ENCODE results near the gene BBX. TPM values are rescaled to one million over a fixed set of nuclear protein-coding genes. Genes with fewer than 3 reads are reported as not detected.
"Not testable (repeated sequence)": the region's sequence is repeated elsewhere in the genome, so short reads cannot be mapped to it uniquely, and the experiment has no call there.

The BBX gene
- total RNA-seq, 5 donors from 2014 or later (not counting 1 experiment from before 2014, with no cell fraction given): 67.7 to 89.8 (median 82.0) TPM

GRCh38 chr3:107685383-107685782 lies 162.6 kb downstream of the BBX start:
- Histone ChIP-seq H3K4me1 (ENCODE audit: control insufficient read depth in 1 of 2, extremely low read depth in 1 of 2, insufficient read depth in 2 of 2, low read length in 2 of 2) (peaks cover 7 to 31% of the 10 kb centered on the region in 2 experiments), H3K27ac (ENCODE audit: low read length) (no peak overlapping the region), H3K4me3 (ENCODE audit: control insufficient read depth in 1 of 2, extremely low read depth in 1 of 2, low read length in 1 of 2) (no peak overlapping the region), H3K36me3 (ENCODE audit: control insufficient read depth in 2 of 2, extremely low read depth in 1 of 2, insufficient read depth in 1 of 2, low read length in 1 of 2) (no peaks in the 10 kb centered on the region), H3K27me3 (replicated peaks in 1 of 2; ENCODE audit: control insufficient read depth in 2 of 2, extremely low read depth in 1 of 2, insufficient read depth in 2 of 2, low read length in 1 of 2) (no peaks in the 10 kb centered on the region), H3K9me3 (no peaks in the 10 kb centered on the region)
- no CpG with 5 or more reads among the region's 2 CpGs for WGBS (ENCODE audit: insufficient coverage)
- DNase-seq (no peak), ATAC-seq (replicated peaks in 1 of 4) (no peak)
- CTCF ChIA-PET: interaction anchor here (1.0 to 1.1 kb wide), 2 partner anchors 10 to 25 kb away, joined by 5 to 8 read pairs; no protein-coding TSS in a partner anchor
- H3K27ac Mint-ChIP-seq: peak overlapping the region in 1 of 2 donors; percentile 3
- peak overlapping the region in 1 of 3 donors; percentile 64 for H3K4me3 Mint-ChIP-seq
- no peaks in the 10 kb centered on the region for H3K9me3 Mint-ChIP-seq
- H3K4me1 Mint-ChIP-seq: peaks cover 68 to 78% (median 72%) of the 10 kb centered on the region in 3 donors
- H3K36me3 Mint-ChIP-seq: no peaks in the 10 kb centered on the region
- POLR2A ChIA-PET: interaction anchor here in 1 of 2 donors (0.6 kb wide), 1 partner anchor 85 kb away, joined by 3 read pairs; no protein-coding TSS in a partner anchor
- H3K27me3 Mint-ChIP-seq: no peaks in the 10 kb centered on the region

GRCh38 chr3:107687056-107687581 lies 164.4 kb downstream of the BBX start:
- CTCF ChIA-PET: interaction anchor here (0.6 to 1.5 kb wide), 5 partner anchors 10 to 483 kb away, joined by 3 to 5 read pairs (median 3); no protein-coding TSS in a partner anchor
- Histone ChIP-seq H3K27me3 (replicated peaks in 1 of 2; ENCODE audit: control insufficient read depth in 2 of 2, extremely low read depth in 1 of 2, insufficient read depth in 2 of 2, low read length in 1 of 2) (no peaks in the 10 kb centered on the region), H3K9me3 (no peaks in the 10 kb centered on the region), H3K36me3 (ENCODE audit: control insufficient read depth in 2 of 2, extremely low read depth in 1 of 2, insufficient read depth in 1 of 2, low read length in 1 of 2) (no peaks in the 10 kb centered on the region), H3K27ac (ENCODE audit: low read length) (no peak overlapping the region), H3K4me3 (ENCODE audit: control insufficient read depth in 1 of 2, extremely low read depth in 1 of 2, low read length in 1 of 2) (no peak overlapping the region), H3K4me1 (ENCODE audit: control insufficient read depth in 1 of 2, extremely low read depth in 1 of 2, insufficient read depth in 2 of 2, low read length in 2 of 2) (peaks cover 7 to 31% of the 10 kb centered on the region in 2 experiments)
- 100% methylated on average over 1 of the region's 5 CpGs for WGBS (ENCODE audit: insufficient coverage)
- H3K27me3 Mint-ChIP-seq: no peaks in the 10 kb centered on the region
- H3K4me1 Mint-ChIP-seq: peaks cover 63 to 71% (median 64%) of the 10 kb centered on the region in 3 donors
- DNase-seq (no peak), ATAC-seq (replicated peaks in 1 of 4) (no peak)
- POLR2A ChIA-PET: interaction anchor here (0.6 to 0.7 kb wide), 3 partner anchors 29 to 163 kb away, joined by 3 to 7 read pairs (median 4); no protein-coding TSS in a partner anchor
- H3K4me3 Mint-ChIP-seq: no peak overlapping the region
- no peak overlapping the region for H3K27ac Mint-ChIP-seq
- H3K36me3 Mint-ChIP-seq: no peaks in the 10 kb centered on the region
- H3K9me3 Mint-ChIP-seq: no peaks in the 10 kb centered on the region

GRCh38 chr3:107689355-107689754 lies 166.6 kb downstream of the BBX start:
- H3K36me3 ChIP-seq (ENCODE audit: control insufficient read depth in 2 of 2, extremely low read depth in 1 of 2, insufficient read depth in 1 of 2, low read length in 1 of 2): no peaks in the 10 kb centered on the region
- ATAC-seq (replicated peaks in 1 of 4) (no peak), DNase-seq (no peak)
- WGBS (ENCODE audit: insufficient coverage): no CpG with 5 or more reads among the region's 6 CpGs
- H3K4me3 ChIP-seq (ENCODE audit: control insufficient read depth in 1 of 2, extremely low read depth in 1 of 2, low read length in 1 of 2): no peak overlapping the region
- ChIA-PET CTCF (interaction anchor here (0.5 to 3.2 kb wide), 8 partner anchors 11 to 418 kb away, joined by 3 to 27 read pairs (median 5); no protein-coding TSS in a partner anchor), POLR2A (interaction anchor here in 1 of 2 donors (0.7 kb wide), 1 partner anchor 20 kb away, joined by 3 read pairs; no protein-coding TSS in a partner anchor)
- H3K4me1 ChIP-seq (ENCODE audit: control insufficient read depth in 1 of 2, extremely low read depth in 1 of 2, insufficient read depth in 2 of 2, low read length in 2 of 2): peaks cover 5 to 16% of the 10 kb centered on the region in 2 experiments
- H3K27me3 ChIP-seq (replicated peaks in 1 of 2; ENCODE audit: control insufficient read depth in 2 of 2, extremely low read depth in 1 of 2, insufficient read depth in 2 of 2, low read length in 1 of 2): no peaks in the 10 kb centered on the region
- Mint-ChIP-seq H3K4me1 (peaks cover 40 to 51% (median 47%) of the 10 kb centered on the region in 3 donors), H3K27me3 (no peaks in the 10 kb centered on the region), H3K4me3 (no peak overlapping the region), H3K27ac (no peak overlapping the region), H3K36me3 (no peaks in the 10 kb centered on the region), H3K9me3 (no peaks in the 10 kb centered on the region)
- no peak overlapping the region for H3K27ac ChIP-seq (ENCODE audit: low read length)
- H3K9me3 ChIP-seq: no peaks in the 10 kb centered on the region

GRCh38 chr3:107690522-107691138 lies 167.9 kb downstream of the BBX start:
- ATAC-seq (replicated peaks in 1 of 4) (peak; percentile 43 to 74 (median 54)), DNase-seq (peak in 2 of 35 experiments; percentile 6 to 71)
- Mint-ChIP-seq H3K4me1 (peaks cover 28 to 39% (median 34%) of the 10 kb centered on the region in 3 donors), H3K27ac (no peak overlapping the region), H3K9me3 (no peaks in the 10 kb centered on the region), H3K4me3 (no peak overlapping the region), H3K36me3 (no peaks in the 10 kb centered on the region), H3K27me3 (no peaks in the 10 kb centered on the region)
- CTCF ChIA-PET: interaction anchor here (0.6 to 3.2 kb wide), 23 partner anchors 9 to 776 kb away, joined by 3 to 27 read pairs (median 4); no protein-coding TSS in a partner anchor
- Histone ChIP-seq H3K9me3 (no peaks in the 10 kb centered on the region), H3K36me3 (ENCODE audit: control insufficient read depth in 2 of 2, extremely low read depth in 1 of 2, insufficient read depth in 1 of 2, low read length in 1 of 2) (no peaks in the 10 kb centered on the region), H3K27me3 (replicated peaks in 1 of 2; ENCODE audit: control insufficient read depth in 2 of 2, extremely low read depth in 1 of 2, insufficient read depth in 2 of 2, low read length in 1 of 2) (no peaks in the 10 kb centered on the region), H3K27ac (ENCODE audit: low read length) (no peak overlapping the region), H3K4me1 (ENCODE audit: control insufficient read depth in 1 of 2, extremely low read depth in 1 of 2, insufficient read depth in 2 of 2, low read length in 2 of 2) (peaks cover 0 to 4% of the 10 kb centered on the region in 2 experiments), H3K4me3 (ENCODE audit: control insufficient read depth in 1 of 2, extremely low read depth in 1 of 2, low read length in 1 of 2) (no peak overlapping the region)
- POLR2A ChIA-PET: interaction anchor here (0.6 to 0.9 kb wide), 2 partner anchors 17 to 91 kb away, joined by 3 to 4 read pairs; no protein-coding TSS in a partner anchor
- no CpG with 5 or more reads among the region's 2 CpGs for whole genome bisulfite sequencing (ENCODE audit: insufficient coverage)

- H3K9me3 ChIP-seq; H3K27ac Mint-ChIP-seq; H3K9me3 Mint-ChIP-seq; H3K4me3 ChIP-seq (ENCODE audit: control insufficient read depth in 1 of 2, extremely low read depth in 1 of 2, low read length in 1 of 2); H3K4me3 Mint-ChIP-seq; ATAC-seq (replicated peaks in 1 of 4); H3K36me3 ChIP-seq (ENCODE audit: control insufficient read depth in 2 of 2, extremely low read depth in 1 of 2, insufficient read depth in 1 of 2, low read length in 1 of 2); H3K36me3 Mint-ChIP-seq; DNase-seq; H3K27me3 Mint-ChIP-seq; CTCF ChIA-PET; POLR2A ChIA-PET; H3K27ac ChIP-seq (ENCODE audit: low read length); H3K27me3 ChIP-seq (replicated peaks in 1 of 2; ENCODE audit: control insufficient read depth in 2 of 2, extremely low read depth in 1 of 2, insufficient read depth in 2 of 2, low read length in 1 of 2); H3K4me1 ChIP-seq (ENCODE audit: control insufficient read depth in 1 of 2, extremely low read depth in 1 of 2, insufficient read depth in 2 of 2, low read length in 2 of 2): not testable (repeated sequence)
- no CpG with 5 or more reads among the region's 5 CpGs for WGBS (ENCODE audit: insufficient coverage)
- H3K4me1 Mint-ChIP-seq: peaks cover 20 to 31% (median 31%) of the 10 kb centered on the region in 3 donors
Measured at GRCh38 chr3:107691984-107692383, 169.2 kb downstream of the BBX start.

- H3K27me3 Mint-ChIP-seq, CTCF ChIA-PET: not testable (repeated sequence)
Measured at GRCh38 chr3:107697348-107697747, 174.6 kb downstream of the BBX start.

More at GRCh38 chr3:107697348-107697747, 174.6 kb downstream of the BBX start:
- H3K9me3 ChIP-seq; H3K36me3 Mint-ChIP-seq; H3K27ac ChIP-seq (ENCODE audit: low read length); H3K4me1 ChIP-seq (ENCODE audit: control insufficient read depth in 1 of 2, extremely low read depth in 1 of 2, insufficient read depth in 2 of 2, low read length in 2 of 2); H3K36me3 ChIP-seq (ENCODE audit: control insufficient read depth in 2 of 2, extremely low read depth in 1 of 2, insufficient read depth in 1 of 2, low read length in 1 of 2); H3K9me3 Mint-ChIP-seq; ATAC-seq (replicated peaks in 1 of 4); H3K27me3 ChIP-seq (replicated peaks in 1 of 2; ENCODE audit: control insufficient read depth in 2 of 2, extremely low read depth in 1 of 2, insufficient read depth in 2 of 2, low read length in 1 of 2); POLR2A ChIA-PET; DNase-seq: not testable (repeated sequence)
- Mint-ChIP-seq H3K27ac (peak overlapping the region; percentile 75 to 77), H3K4me3 (peak overlapping the region; percentile 63 to 81 (median 78)), H3K4me1 (peaks cover 23 to 38% (median 35%) of the 10 kb centered on the region in 3 donors)
- no CpG with 5 or more reads among the region's 6 CpGs for WGBS (ENCODE audit: insufficient coverage)
- peak overlapping the region in 1 of 2 donors; percentile 26 for H3K4me3 ChIP-seq (ENCODE audit: control insufficient read depth in 1 of 2, extremely low read depth in 1 of 2, low read length in 1 of 2)

Measured in T-cell (primary cell).